HG03378 (cell line): ENCODE data around the gene PRSS22.

Source experiments
- ATAC-seq: cut with Tn5 transposase; IDR thresholded peaks from one replicate; pipeline ENCODE4 v1.9.1; 2021; ENCODE audit warnings: mild to moderate bottlenecking, moderate library complexity; ENCODE audit not compliant: unreplicated experiment

The PRSS22 gene

GRCh38 chr16:2829501-2830354 is 28.2 kb downstream of the PRSS22 start, which contains the start of gene ZG16B:
ZG16B (plus strand) TSS chr16:2830303; CDS start chr16:2830442, 139 bp downstream.
- no peak for ATAC-seq

GRCh38 chr16:2828876-2829430 is 29.0 kb downstream of the PRSS22 start:
- no peak for ATAC-seq

GRCh38 chr16:2828521-2828840 is 29.5 kb downstream of the PRSS22 start:
- no peak for ATAC-seq

- ATAC-seq, result no peak
These were observed 30.0 kb downstream of the PRSS22 start for GRCh38 chr16:2827831-2828520.

GRCh38 chr16:2827374-2827791 is 30.6 kb downstream of the PRSS22 start:
- ATAC-seq, result no peak

GRCh38 chr16:2826591-2827373 is 31.2 kb downstream of the PRSS22 start:
- no peak for ATAC-seq

- ATAC-seq, result no peak
These were observed 32.1 kb downstream of the PRSS22 start for GRCh38 chr16:2825906-2826305.

- ATAC-seq, result no peak
These were observed 32.8 kb downstream of the PRSS22 start for GRCh38 chr16:2825049-2825742.

- no peak for ATAC-seq
These were observed 33.3 kb downstream of the PRSS22 start for GRCh38 chr16:2824626-2825025.

- ATAC-seq, result no peak
These were observed 35.5 kb downstream of the PRSS22 start for GRCh38 chr16:2822496-2822895.

GRCh38 chr16:2822158-2822495 is 35.8 kb downstream of the PRSS22 start:
- no peak for ATAC-seq

GRCh38 chr16:2821487-2822157 is 36.3 kb downstream of the PRSS22 start:
- ATAC-seq, result no peak

- ATAC-seq, result no peak
These were observed 37.0 kb downstream of the PRSS22 start for GRCh38 chr16:2820836-2821486.

GRCh38 chr16:2819939-2820835 is 37.8 kb downstream of the PRSS22 start:
- no peak for ATAC-seq

- ATAC-seq, result no peak
These were observed 38.6 kb downstream of the PRSS22 start for GRCh38 chr16:2819179-2819938.

GRCh38 chr16:2818272-2818876 is 39.6 kb downstream of the PRSS22 start:
- ATAC-seq, result no peak
